OCI-LY1 (cell line): Measurements from ENCODE around the gene IGF1.

Experiments
- H2AFZ ChIP-seq: fragments of 200-600 bp; sonication (generic), shearing (Covaris generic); 2 replicates; pipeline ENCODE4 v1.6.0; 2014; ENCODE audit warnings: antibody characterized with exemption, mild to moderate bottlenecking, low read length
- H3F3A ChIP-seq: fragments of 200-600 bp; sonication (generic), shearing (Covaris generic); 2 replicates; pipeline ENCODE4 v1.6.0; 2014; ENCODE audit warnings: mild to moderate bottlenecking, antibody characterized with exemption, low read length, moderate library complexity; ENCODE audit not compliant: insufficient read depth
- H3K27ac ChIP-seq: fragments of 200-600 bp; sonication (generic); 2 replicates; pipeline ENCODE4 v1.5.1; 2014; ENCODE audit warnings: low read length, mixed run types, mild to moderate bottlenecking, low read depth; ENCODE audit not compliant: poor library complexity, severe bottlenecking
- H3K27me3 ChIP-seq: fragments of 200-600 bp; sonication (generic); 2 replicates; pipeline ENCODE4 v1.6.0; 2014; ENCODE audit warnings: antibody characterized with exemption, mild to moderate bottlenecking, low read length, moderate library complexity; ENCODE audit not compliant: insufficient read depth
- H3K36me3 ChIP-seq: fragments of 200-600 bp; sonication (generic); 2 replicates; pipeline ENCODE4 v1.6.1; 2014; ENCODE audit warnings: mild to moderate bottlenecking, antibody characterized with exemption, low read length, moderate library complexity, mixed read lengths; ENCODE audit not compliant: insufficient read depth
- H3K4me1 ChIP-seq: fragments of 200-600 bp; sonication (generic); 2 replicates; pipeline ENCODE4 v1.5.1; 2014; ENCODE audit warnings: mild to moderate bottlenecking, low read length, moderate library complexity; ENCODE audit not compliant: insufficient read depth, severe bottlenecking
- H3K4me2 ChIP-seq: fragments of 200-600 bp; sonication (generic), shearing (Covaris generic); 2 replicates; pipeline ENCODE4 v1.6.1; 2014; ENCODE audit warnings: low read length
- H3K4me3 ChIP-seq: fragments of 200-600 bp; sonication (generic); 2 replicates; pipeline ENCODE4 v1.5.1; 2014; ENCODE audit warnings: low read length, low read depth, mild to moderate bottlenecking, mixed read lengths; ENCODE audit not compliant: poor library complexity, severe bottlenecking
- H3K79me2 ChIP-seq: fragments of 200-600 bp; shearing (Covaris generic); 2 replicates; pipeline ENCODE4 v1.6.1; 2016; ENCODE audit warnings: mixed run types, low read length, mixed read lengths; ENCODE audit not compliant: insufficient read depth
- H3K9ac ChIP-seq: fragments of 200-600 bp; sonication (generic), shearing (Covaris generic); 2 replicates; pipeline ENCODE4 v1.6.1; 2014; ENCODE audit warnings: mild to moderate bottlenecking, low read length, mixed read lengths
- H3K9me2 ChIP-seq: fragments of 200-600 bp; sonication (generic), shearing (Covaris generic); 2 replicates; pipeline ENCODE4 v1.6.1; 2014; ENCODE audit warnings: low read depth, mild to moderate bottlenecking, low read length, mixed read lengths
- H3K9me3 ChIP-seq: fragments of 200-600 bp; shearing (Covaris generic); 2 replicates; pipeline ENCODE4 v1.6.1; 2014; ENCODE audit warnings: low read length, mixed read lengths
- H4K20me1 ChIP-seq: fragments of 200-600 bp; sonication (generic), shearing (Covaris generic); 2 replicates; pipeline ENCODE4 v1.6.0; 2016; ENCODE audit warnings: mild to moderate bottlenecking, low read length; ENCODE audit not compliant: insufficient read depth
- EZH2 ChIP-seq: fragments of 200-600 bp; sonication (generic), shearing (Covaris generic); IDR thresholded peaks from 2 replicates; pipeline ENCODE4 v1.8.0; 2017; ENCODE audit warnings: borderline replicate concordance, mixed run types, mild to moderate bottlenecking, antibody characterized with exemption, low read length, moderate library complexity, mixed read lengths
- TF ChIP-seq, protein P1 (sequence below): fragments of 200-600 bp; sonication (generic), shearing (Covaris generic); IDR thresholded peaks from 2 replicates; pipeline ENCODE4 v1.5.1; 2017; ENCODE audit warnings: mild to moderate bottlenecking, antibody characterized with exemption, low read length, moderate library complexity, mixed read lengths

Gene IGF1

DNA sequence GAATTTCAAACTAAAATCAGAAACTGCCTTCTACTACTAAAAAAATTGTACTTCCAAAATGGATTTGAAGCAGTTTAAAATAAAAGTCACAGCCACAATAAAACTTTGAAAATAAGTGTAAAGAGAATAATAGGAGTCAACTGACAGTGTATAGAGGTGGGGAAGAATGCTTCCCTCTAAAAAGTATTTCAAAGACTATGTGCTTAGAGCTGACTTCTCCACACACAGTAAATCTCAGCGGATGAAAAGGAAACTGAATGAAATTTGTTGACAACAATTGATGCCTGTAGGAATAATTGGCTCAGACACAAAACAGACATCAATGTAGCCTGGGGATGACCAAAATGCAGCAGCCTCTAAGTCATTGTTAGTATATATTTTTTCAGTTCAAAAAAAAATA is 7.9 kb downstream of the IGF1 start:
- Histone ChIP-seq H3K27me3 (no peaks in the 10 kb centered on the region), H3F3A (no peaks in the 10 kb centered on the region), H3K9me2 (no peaks in the 10 kb centered on the region), H3K79me2 (no peaks in the 10 kb centered on the region), H3K4me1 (no peaks in the 10 kb centered on the region), H3K9me3 (no peaks in the 10 kb centered on the region), H3K4me3 (no peak overlapping the region), H3K4me2 (no peak overlapping the region), H3K36me3 (no peaks in the 10 kb centered on the region), H3K27ac (no peak overlapping the region), H2AFZ (no peak overlapping the region), H4K20me1 (no peaks in the 10 kb centered on the region), H3K9ac (no peak overlapping the region)
- no peak for TF ChIP-seq EZH2
- TF ChIP-seq, protein P1, sequence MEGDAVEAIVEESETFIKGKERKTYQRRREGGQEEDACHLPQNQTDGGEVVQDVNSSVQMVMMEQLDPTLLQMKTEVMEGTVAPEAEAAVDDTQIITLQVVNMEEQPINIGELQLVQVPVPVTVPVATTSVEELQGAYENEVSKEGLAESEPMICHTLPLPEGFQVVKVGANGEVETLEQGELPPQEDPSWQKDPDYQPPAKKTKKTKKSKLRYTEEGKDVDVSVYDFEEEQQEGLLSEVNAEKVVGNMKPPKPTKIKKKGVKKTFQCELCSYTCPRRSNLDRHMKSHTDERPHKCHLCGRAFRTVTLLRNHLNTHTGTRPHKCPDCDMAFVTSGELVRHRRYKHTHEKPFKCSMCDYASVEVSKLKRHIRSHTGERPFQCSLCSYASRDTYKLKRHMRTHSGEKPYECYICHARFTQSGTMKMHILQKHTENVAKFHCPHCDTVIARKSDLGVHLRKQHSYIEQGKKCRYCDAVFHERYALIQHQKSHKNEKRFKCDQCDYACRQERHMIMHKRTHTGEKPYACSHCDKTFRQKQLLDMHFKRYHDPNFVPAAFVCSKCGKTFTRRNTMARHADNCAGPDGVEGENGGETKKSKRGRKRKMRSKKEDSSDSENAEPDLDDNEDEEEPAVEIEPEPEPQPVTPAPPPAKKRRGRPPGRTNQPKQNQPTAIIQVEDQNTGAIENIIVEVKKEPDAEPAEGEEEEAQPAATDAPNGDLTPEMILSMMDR, result no peak

DNA sequence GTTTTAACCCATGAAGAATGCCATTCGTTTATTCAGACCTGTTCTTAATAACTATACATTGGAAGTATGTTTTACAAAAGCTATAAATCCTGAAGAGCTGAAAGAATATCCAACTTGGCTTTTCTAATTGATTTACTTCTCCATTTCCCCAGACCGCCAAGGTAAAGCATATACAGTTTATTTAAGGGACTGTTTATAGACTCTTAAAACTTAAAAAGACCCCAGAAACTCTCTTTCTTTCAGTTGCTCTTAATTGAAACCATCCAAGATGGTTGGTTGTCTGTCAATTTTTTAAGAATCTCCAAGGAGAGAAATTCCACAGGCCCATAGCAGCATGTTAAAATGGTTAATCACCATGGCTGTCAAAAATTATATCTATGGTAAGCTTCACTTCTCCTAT is 8.8 kb downstream of the IGF1 start:
- H3K27me3 ChIP-seq, result no peaks in the 10 kb centered on the region
- H3K9me3 ChIP-seq, result no peaks in the 10 kb centered on the region
- H3F3A ChIP-seq, result no peaks in the 10 kb centered on the region
- H3K9me2 ChIP-seq, result no peaks in the 10 kb centered on the region
- no peaks in the 10 kb centered on the region for H4K20me1 ChIP-seq
- no peak overlapping the region for H3K4me3 ChIP-seq
- H3K9ac ChIP-seq, result no peak overlapping the region
- no peak overlapping the region for H2AFZ ChIP-seq
- H3K27ac ChIP-seq, result no peak overlapping the region
- H3K4me2 ChIP-seq, result no peak overlapping the region
- H3K79me2 ChIP-seq, result no peaks in the 10 kb centered on the region
- H3K4me1 ChIP-seq, result no peaks in the 10 kb centered on the region
- no peaks in the 10 kb centered on the region for H3K36me3 ChIP-seq
- TF ChIP-seq, protein P1, result no peak
- no peak for TF ChIP-seq EZH2

DNA sequence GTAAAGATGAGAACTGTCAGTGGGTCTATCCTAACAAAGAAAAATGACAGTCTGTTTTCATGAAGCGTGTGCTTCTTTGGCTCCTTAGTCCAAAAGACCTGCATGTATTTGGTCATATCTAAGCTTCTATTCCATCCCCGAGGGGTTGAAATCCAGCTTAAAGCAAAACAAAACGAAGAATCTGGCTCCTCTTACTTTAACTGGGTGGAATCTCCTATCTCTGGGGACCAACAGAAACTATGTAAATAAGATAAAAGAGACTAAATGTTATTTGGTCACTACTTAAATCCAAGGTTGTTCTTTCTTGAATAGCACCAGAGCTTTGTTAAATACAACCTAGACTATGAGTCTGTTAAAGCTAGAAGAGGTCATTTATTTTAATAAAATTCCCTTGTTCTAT is 9.4 kb downstream of the IGF1 start:
- Histone ChIP-seq H3K4me3 (no peak overlapping the region), H2AFZ (no peak overlapping the region), H3K79me2 (no peaks in the 10 kb centered on the region), H3F3A (no peaks in the 10 kb centered on the region), H3K9me2 (no peaks in the 10 kb centered on the region), H3K27ac (no peak overlapping the region), H3K9me3 (no peaks in the 10 kb centered on the region), H4K20me1 (no peaks in the 10 kb centered on the region), H3K9ac (no peak overlapping the region), H3K36me3 (no peaks in the 10 kb centered on the region), H3K27me3 (no peaks in the 10 kb centered on the region), H3K4me1 (no peaks in the 10 kb centered on the region), H3K4me2 (no peak overlapping the region)
- TF ChIP-seq, protein P1, result no peak
